ENCODE results near the gene RABL6.

RABL6 gene

DNA sequence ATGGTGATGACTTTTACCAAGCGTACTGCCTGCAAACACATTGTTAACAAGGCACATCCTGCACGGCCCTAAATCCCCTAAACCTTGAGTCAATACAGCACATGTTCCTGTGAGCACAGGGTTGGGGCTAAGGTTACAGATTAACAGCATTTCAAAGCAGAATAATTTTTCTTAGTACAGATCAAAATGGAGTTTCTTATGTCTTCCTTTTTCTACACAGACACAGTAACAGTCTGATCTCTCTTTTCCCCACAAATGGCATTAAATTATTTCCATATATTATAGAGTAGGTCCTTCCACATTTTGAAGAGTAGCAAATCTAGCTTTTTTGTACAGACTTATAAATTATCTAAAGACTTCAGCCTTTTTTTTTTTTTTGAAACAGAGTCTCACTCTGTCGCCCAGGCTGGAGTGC, 18.2 kb upstream of the RABL6 start:
- no peak overlapping the region for H3K4me3 ChIP-seq (replicated peaks; ENCODE audit: insufficient read depth, low read length)
- TF ChIP-seq GABPA (IDR thresholded peaks at IDR 0.05; ENCODE audit: low read depth) (no peak), POLR2AphosphoS5 (IDR thresholded peaks at IDR 0.05; ENCODE audit: low read depth) (no peak)
- no peak for DNase-seq (ENCODE audit: low read depth in 1 of 2, low spot score in 1 of 2)
- H3K27me3 ChIP-seq (ENCODE audit: insufficient read depth, poor library complexity, severe bottlenecking) = no peaks in the 10 kb centered on the region
- H3K27ac ChIP-seq (replicated peaks) = no peak overlapping the region

DNA sequence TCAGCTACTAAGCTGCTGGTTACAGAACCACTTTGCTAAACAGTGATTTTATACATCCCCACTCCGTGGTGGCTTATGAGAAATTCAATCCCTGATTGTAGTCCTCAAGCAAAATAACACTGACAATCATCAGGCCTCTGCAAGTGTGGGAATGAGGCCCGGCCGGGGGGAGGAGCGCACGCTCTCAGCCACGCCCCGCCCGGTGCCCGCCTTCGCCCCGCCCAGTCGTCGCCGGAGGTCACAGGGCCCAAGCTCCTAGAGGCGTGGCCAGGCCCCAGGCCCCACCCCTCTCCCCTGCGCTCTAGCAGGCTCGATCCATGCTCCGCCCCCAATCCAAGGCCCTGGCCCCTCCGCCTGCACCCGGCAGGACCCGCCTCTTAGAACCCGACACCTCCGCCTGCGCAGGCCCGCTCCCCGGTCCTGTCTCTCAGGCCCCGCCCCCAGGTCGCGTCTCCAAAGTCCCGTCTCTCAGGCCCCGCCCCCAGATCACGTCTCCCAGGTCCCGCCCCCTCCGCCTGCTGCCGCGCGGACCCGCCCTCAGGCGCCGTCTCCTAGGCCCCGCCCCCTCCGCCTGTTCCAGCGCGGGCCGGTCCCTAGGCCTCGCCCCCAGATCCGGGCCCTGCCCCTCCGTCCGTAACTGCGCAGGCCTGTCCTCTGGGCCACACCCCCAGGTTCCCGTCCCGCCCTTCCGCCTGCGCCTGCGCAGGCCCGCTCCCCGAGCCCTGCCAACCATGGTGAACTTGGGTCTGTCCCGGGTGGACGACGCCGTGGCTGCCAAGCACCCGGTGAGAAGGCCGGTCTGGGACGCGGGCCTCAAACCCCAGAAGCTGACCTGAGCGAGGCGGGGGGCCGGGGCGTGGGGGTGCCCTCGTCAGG, 16.9 kb upstream of the RABL6 start, which contains the start of gene TMEM141:
Gene TMEM141, plus strand, starts transcription at position 705 of the 876 bp plus-strand sequence. Its CDS starts 27 bp downstream, at position 732.
- peak; percentile 97 to 99 for DNase-seq (ENCODE audit: low read depth in 1 of 2, low spot score in 1 of 2)
- H3K27me3 ChIP-seq (ENCODE audit: insufficient read depth, poor library complexity, severe bottlenecking) = no peaks in the 10 kb centered on the region
- peak within 1 kb of the TSS; percentile 82 for H3K27ac ChIP-seq (replicated peaks)
- peak within 1 kb of the TSS; percentile 84 for H3K4me3 ChIP-seq (replicated peaks; ENCODE audit: insufficient read depth, low read length)
- TF ChIP-seq POLR2AphosphoS5 (IDR thresholded peaks at IDR 0.05; ENCODE audit: low read depth) = peak; percentile 77
- TF ChIP-seq GABPA (IDR thresholded peaks at IDR 0.05; ENCODE audit: low read depth) = no peak

DNA sequence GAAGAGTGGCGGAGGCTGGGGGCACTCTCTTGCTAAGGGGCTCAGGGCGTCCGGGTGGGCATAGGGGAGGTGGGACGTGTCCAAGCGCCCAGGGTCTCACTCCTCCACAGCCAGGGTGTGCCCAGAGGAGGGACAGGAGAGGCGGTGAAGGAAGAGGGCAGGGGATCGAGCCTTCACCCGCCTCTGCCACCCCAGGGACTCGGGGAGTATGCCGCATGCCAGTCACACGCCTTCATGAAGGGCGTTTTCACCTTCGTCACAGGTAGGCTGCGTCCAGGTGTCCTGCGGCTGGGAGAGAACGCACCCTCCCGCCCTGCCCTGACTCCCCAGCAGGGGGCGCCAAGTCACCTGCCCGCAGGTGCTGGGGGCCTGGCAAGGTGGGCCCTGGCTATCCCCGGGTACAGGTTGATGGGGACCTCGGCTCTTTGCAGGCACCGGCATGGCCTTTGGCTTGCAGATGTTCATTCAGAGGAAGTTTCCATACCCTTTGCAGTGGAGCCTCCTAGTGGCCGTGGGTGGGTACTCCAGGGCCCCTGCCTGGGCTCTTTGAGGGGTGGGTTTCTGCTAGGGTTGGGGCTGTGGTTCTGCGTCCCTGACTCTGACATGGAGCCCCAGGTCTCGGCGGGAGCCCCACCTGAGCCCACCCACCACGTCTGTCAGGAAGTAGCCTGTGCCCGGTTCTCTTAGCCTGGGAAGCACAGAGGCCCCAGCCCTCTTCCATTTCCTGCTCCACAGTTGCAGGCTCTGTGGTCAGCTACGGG, 16.1 kb upstream of the RABL6 start:
- Histone ChIP-seq H3K27ac (replicated peaks) (peak overlapping the region; percentile 82), H3K27me3 (ENCODE audit: insufficient read depth, poor library complexity, severe bottlenecking) (no peaks in the 10 kb centered on the region), H3K4me3 (replicated peaks; ENCODE audit: insufficient read depth, low read length) (peak overlapping the region; percentile 84)
- TF ChIP-seq GABPA (IDR thresholded peaks at IDR 0.05; ENCODE audit: low read depth) (no peak), POLR2AphosphoS5 (IDR thresholded peaks at IDR 0.05; ENCODE audit: low read depth) (peak; percentile 5; the same call in 1 of the 2 replicates), SPI1 (IDR thresholded peaks at IDR 0.05; ENCODE audit: borderline replicate concordance, low read depth) (no peak)
- TF ChIP-seq, protein P1, sequence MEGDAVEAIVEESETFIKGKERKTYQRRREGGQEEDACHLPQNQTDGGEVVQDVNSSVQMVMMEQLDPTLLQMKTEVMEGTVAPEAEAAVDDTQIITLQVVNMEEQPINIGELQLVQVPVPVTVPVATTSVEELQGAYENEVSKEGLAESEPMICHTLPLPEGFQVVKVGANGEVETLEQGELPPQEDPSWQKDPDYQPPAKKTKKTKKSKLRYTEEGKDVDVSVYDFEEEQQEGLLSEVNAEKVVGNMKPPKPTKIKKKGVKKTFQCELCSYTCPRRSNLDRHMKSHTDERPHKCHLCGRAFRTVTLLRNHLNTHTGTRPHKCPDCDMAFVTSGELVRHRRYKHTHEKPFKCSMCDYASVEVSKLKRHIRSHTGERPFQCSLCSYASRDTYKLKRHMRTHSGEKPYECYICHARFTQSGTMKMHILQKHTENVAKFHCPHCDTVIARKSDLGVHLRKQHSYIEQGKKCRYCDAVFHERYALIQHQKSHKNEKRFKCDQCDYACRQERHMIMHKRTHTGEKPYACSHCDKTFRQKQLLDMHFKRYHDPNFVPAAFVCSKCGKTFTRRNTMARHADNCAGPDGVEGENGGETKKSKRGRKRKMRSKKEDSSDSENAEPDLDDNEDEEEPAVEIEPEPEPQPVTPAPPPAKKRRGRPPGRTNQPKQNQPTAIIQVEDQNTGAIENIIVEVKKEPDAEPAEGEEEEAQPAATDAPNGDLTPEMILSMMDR (IDR thresholded peaks at IDR 0.05; ENCODE audit: insufficient read depth, low read length) = peak; percentile 91
- TF ChIP-seq, protein P2, sequence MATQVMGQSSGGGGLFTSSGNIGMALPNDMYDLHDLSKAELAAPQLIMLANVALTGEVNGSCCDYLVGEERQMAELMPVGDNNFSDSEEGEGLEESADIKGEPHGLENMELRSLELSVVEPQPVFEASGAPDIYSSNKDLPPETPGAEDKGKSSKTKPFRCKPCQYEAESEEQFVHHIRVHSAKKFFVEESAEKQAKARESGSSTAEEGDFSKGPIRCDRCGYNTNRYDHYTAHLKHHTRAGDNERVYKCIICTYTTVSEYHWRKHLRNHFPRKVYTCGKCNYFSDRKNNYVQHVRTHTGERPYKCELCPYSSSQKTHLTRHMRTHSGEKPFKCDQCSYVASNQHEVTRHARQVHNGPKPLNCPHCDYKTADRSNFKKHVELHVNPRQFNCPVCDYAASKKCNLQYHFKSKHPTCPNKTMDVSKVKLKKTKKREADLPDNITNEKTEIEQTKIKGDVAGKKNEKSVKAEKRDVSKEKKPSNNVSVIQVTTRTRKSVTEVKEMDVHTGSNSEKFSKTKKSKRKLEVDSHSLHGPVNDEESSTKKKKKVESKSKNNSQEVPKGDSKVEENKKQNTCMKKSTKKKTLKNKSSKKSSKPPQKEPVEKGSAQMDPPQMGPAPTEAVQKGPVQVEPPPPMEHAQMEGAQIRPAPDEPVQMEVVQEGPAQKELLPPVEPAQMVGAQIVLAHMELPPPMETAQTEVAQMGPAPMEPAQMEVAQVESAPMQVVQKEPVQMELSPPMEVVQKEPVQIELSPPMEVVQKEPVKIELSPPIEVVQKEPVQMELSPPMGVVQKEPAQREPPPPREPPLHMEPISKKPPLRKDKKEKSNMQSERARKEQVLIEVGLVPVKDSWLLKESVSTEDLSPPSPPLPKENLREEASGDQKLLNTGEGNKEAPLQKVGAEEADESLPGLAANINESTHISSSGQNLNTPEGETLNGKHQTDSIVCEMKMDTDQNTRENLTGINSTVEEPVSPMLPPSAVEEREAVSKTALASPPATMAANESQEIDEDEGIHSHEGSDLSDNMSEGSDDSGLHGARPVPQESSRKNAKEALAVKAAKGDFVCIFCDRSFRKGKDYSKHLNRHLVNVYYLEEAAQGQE (IDR thresholded peaks at IDR 0.05; ENCODE audit: insufficient replicate concordance, low read depth) = no peak
- DNase-seq (ENCODE audit: low read depth in 1 of 2, low spot score in 1 of 2) = peak in 1 of 2 experiments; percentile 71

DNA sequence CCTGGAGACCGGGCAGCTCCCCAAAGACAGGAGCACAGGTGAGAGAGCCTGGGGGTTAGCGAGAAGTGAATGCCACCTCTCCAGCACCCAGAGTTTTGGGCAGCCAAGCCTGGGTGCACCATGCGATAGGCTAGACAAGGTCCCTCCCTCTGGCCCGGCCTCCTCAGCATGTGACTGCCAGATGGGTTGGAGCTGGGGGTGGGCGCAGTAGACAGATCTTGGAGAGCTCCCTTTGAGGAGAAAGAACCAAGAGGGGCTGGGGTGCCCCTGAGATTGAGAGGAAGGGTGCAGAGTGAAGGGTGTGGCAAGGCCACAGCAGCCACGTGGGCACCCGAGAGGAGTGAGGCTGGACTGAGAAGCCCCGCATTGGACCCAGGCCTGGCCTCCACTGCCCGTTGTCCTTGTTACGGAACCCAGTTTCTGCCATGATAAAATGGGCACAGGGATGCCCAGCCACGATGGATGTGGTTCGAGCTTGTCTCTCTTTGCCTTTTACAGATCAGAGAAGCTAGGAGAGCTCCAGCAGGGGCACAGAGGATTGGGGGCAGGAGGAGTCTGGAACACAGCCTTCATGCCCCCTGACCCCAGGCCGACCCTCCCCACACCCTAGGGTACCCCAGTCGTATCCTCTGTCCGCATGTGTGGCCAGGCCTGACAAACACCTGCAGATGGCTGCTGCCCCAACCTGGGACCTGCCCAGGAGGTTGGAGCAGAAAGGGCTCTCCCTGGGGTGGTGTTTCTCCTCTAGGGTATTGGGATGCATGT, 15.2 kb upstream of the RABL6 start:
- DNase-seq (ENCODE audit: low read depth in 1 of 2, low spot score in 1 of 2) = no peak
- Histone ChIP-seq H3K27ac (replicated peaks) (peak overlapping the region; percentile 82), H3K27me3 (ENCODE audit: insufficient read depth, poor library complexity, severe bottlenecking) (no peaks in the 10 kb centered on the region), H3K4me3 (replicated peaks; ENCODE audit: insufficient read depth, low read length) (peak overlapping the region; percentile 84)
- no peak for TF ChIP-seq SPI1 (IDR thresholded peaks at IDR 0.05; ENCODE audit: borderline replicate concordance, low read depth)
- TF ChIP-seq, protein P1 (IDR thresholded peaks at IDR 0.05; ENCODE audit: insufficient read depth, low read length) = no peak
- TF ChIP-seq, protein P2 (IDR thresholded peaks at IDR 0.05; ENCODE audit: insufficient replicate concordance, low read depth) = no peak
- TF ChIP-seq POLR2AphosphoS5 (IDR thresholded peaks at IDR 0.05; ENCODE audit: low read depth) = no peak
- no peak for TF ChIP-seq GABPA (IDR thresholded peaks at IDR 0.05; ENCODE audit: low read depth)
